GM23338 (cell line): Measurements from ENCODE around the gene DAB1. TPM values are rescaled to one million over a fixed set of nuclear protein-coding genes. Genes with fewer than 3 reads are reported as not detected.

Source experiments
- ATAC-seq: fragments of 200-7000 bp; cut with Tn5 transposase; 3 replicates; pipeline ENCODE4 v1.9.1; 2020
- DNase-seq: peaks from one replicate; pipeline ENCODE4 v3.0.0-alpha.2; 2015; ENCODE audit warnings: low spot score
- H2AFZ ChIP-seq: fragments of 200-600 bp; sonication (generic); 2 replicates; pipeline ENCODE4 v1.8.0; 2016; ENCODE audit warnings: antibody characterized with exemption, mild to moderate bottlenecking, moderate library complexity
- H3F3A ChIP-seq: fragments of 200-600 bp; sonication (generic); replicated peaks from 2 replicates; pipeline ENCODE4 v1.8.0; 2017; ENCODE audit warnings: antibody characterized with exemption, mixed run types, low read depth
- H3K27ac ChIP-seq: fragments of 200-600 bp; sonication (generic); 2 replicates; pipeline ENCODE4 v1.6.1; 2016; ENCODE audit warnings: low read depth
- H3K27me3 ChIP-seq: fragments of 200-600 bp; sonication (generic); 2 replicates; pipeline ENCODE4 v1.8.0; 2016; ENCODE audit warnings: mild to moderate bottlenecking, mixed run types, moderate library complexity; ENCODE audit not compliant: insufficient read depth
- H3K36me3 ChIP-seq: fragments of 200-600 bp; sonication (generic); 2 replicates; pipeline ENCODE4 v1.8.0; 2016; ENCODE audit warnings: mild to moderate bottlenecking; ENCODE audit not compliant: insufficient read depth
- H3K4me1 ChIP-seq: fragments of 200-600 bp; sonication (generic); 2 replicates; pipeline ENCODE4 v1.8.0; 2016; ENCODE audit warnings: mild to moderate bottlenecking, moderate library complexity; ENCODE audit not compliant: insufficient read depth
- H3K4me2 ChIP-seq: fragments of 200-600 bp; sonication (generic); 2 replicates; pipeline ENCODE4 v1.7.1; 2017; ENCODE audit warnings: mixed run types
- H3K4me3 ChIP-seq: fragments of 200-600 bp; sonication (generic); 2 replicates; pipeline ENCODE4 v1.6.1; 2016; ENCODE audit warnings: mixed run types
- H3K79me2 ChIP-seq: fragments of 200-600 bp; sonication (generic); replicated peaks from 2 replicates; pipeline ENCODE4 v1.8.0; 2017; ENCODE audit warnings: mild to moderate bottlenecking; ENCODE audit not compliant: insufficient read depth
- H3K9me2 ChIP-seq: fragments of 200-600 bp; sonication (generic); 2 replicates; pipeline ENCODE4 v1.8.0; 2017; ENCODE audit not compliant: insufficient read depth
- H4K20me1 ChIP-seq: fragments of 200-600 bp; sonication (generic); replicated peaks from 2 replicates; pipeline ENCODE4 v1.8.0; 2017; ENCODE audit warnings: mild to moderate bottlenecking; ENCODE audit not compliant: insufficient read depth
- H3K27ac Mint-ChIP-seq: 2 replicates; pipeline ENCODE4 v1.8.0; 2020; ENCODE audit warnings: inconsistent platforms, mild to moderate bottlenecking, moderate library complexity, mixed read lengths
- H3K27me3 Mint-ChIP-seq: 3 replicates; pipeline ENCODE4 v1.8.0; 2022; ENCODE audit warnings: low read depth, mild to moderate bottlenecking, moderate library complexity, mixed read lengths, inconsistent platforms; ENCODE audit not compliant: insufficient read depth, poor library complexity
- H3K36me3 Mint-ChIP-seq: 3 replicates; pipeline ENCODE4 v1.8.0; 2021; ENCODE audit warnings: low read depth, mild to moderate bottlenecking, inconsistent platforms, moderate library complexity, mixed read lengths
- H3K4me1 Mint-ChIP-seq: 3 replicates; pipeline ENCODE4 v1.8.0; 2020; ENCODE audit warnings: mild to moderate bottlenecking, inconsistent platforms, mixed read lengths
- H3K4me3 Mint-ChIP-seq: 3 replicates; pipeline ENCODE4 v1.8.0; 2021; ENCODE audit warnings: moderate library complexity, mild to moderate bottlenecking, inconsistent platforms, mixed read lengths
- H3K9me3 Mint-ChIP-seq: 3 replicates; pipeline ENCODE4 v1.8.0; 2020; ENCODE audit warnings: moderate library complexity, mild to moderate bottlenecking, inconsistent platforms, mixed read lengths
- CREB1 ChIP-seq: fragments of 250-450 bp; sonication (Bioruptor Pico); IDR thresholded peaks from 2 replicates; pipeline ENCODE4 v1.5.0; 2020; ENCODE audit warnings: low read depth, mild to moderate bottlenecking, moderate library complexity
- CTCF ChIP-seq, 2 experiments: fragments of 200-600 bp in 1 of 2; sonication (generic) in 1 of 2; conservative IDR thresholded peaks; 2 replicates each; pipeline versions ENCODE4 v1.5.1 to v1.6.1; 2016 to 2017; ENCODE audit warnings: antibody characterized with exemption in 2 of 2, low read depth in 2 of 2, mild to moderate bottlenecking in 2 of 2, moderate library complexity in 1 of 2
- ETS1 ChIP-seq: IDR thresholded peaks from 2 replicates; pipeline ENCODE4 v1.6.1; 2016; ENCODE audit warnings: antibody characterized with exemption
- EZH2 ChIP-seq: fragments of 200-600 bp; sonication (generic); IDR thresholded peaks from one replicate; pipeline ENCODE4 v1.8.0; 2017; ENCODE audit warnings: antibody characterized with exemption, mild to moderate bottlenecking, low read depth; ENCODE audit not compliant: unreplicated experiment
- EZH2phosphoT487 ChIP-seq: fragments of 200-600 bp; sonication (generic); IDR thresholded peaks from one replicate; pipeline ENCODE4 v1.8.1; 2018; ENCODE audit warnings: antibody characterized with exemption; ENCODE audit not compliant: unreplicated experiment
- JUNB ChIP-seq: IDR thresholded peaks from one replicate; pipeline ENCODE4 v1.6.1; 2016; ENCODE audit warnings: antibody characterized with exemption; ENCODE audit not compliant: unreplicated experiment
- NANOG ChIP-seq: IDR thresholded peaks from 2 replicates; pipeline ENCODE4 v1.6.1; 2016; ENCODE audit warnings: antibody characterized with exemption, borderline replicate concordance
- POLR2AphosphoS5 ChIP-seq: IDR thresholded peaks from 2 replicates; pipeline ENCODE4 v1.6.1; 2016; ENCODE audit warnings: antibody characterized with exemption, low read depth
- REST ChIP-seq: IDR thresholded peaks from one replicate; pipeline ENCODE4 v1.6.1; 2018; ENCODE audit warnings: antibody characterized with exemption; ENCODE audit not compliant: unreplicated experiment
- STAT1 ChIP-seq: IDR thresholded peaks from one replicate; pipeline ENCODE4 v1.6.1; 2016; ENCODE audit warnings: antibody characterized with exemption; ENCODE audit not compliant: unreplicated experiment
- ZNF114 ChIP-seq: fragments of 250-450 bp; sonication (Bioruptor Pico); IDR thresholded peaks from 2 replicates; pipeline ENCODE4 v1.5.0; 2020; ENCODE audit warnings: mild to moderate bottlenecking, moderate library complexity
- ZNF331 ChIP-seq: fragments of 250-450 bp; sonication (Bioruptor Pico); IDR thresholded peaks from 2 replicates; pipeline ENCODE4 v1.5.0; 2020; ENCODE audit warnings: low read depth, mild to moderate bottlenecking, moderate library complexity
- ZNF462 ChIP-seq: fragments of 250-450 bp; sonication (Bioruptor Pico); IDR thresholded peaks from 2 replicates; pipeline ENCODE4 v1.5.0; 2020; ENCODE audit warnings: mild to moderate bottlenecking, moderate library complexity
- polyA plus RNA-seq: library from polyadenylated mRNA; unstranded; fragments of >200 nt; fragmentation: Nextera tagmentation; extraction: Ambion mirVana; gene quantifications from 2 replicates; pipeline ENCODE4 v1.2.1, GENCODE V29; 2016
- total RNA-seq: library from RNA; depleted of rRNA; stranded (reverse); fragments of >200 nt; shearing (Covaris generic); gene quantifications from 2 replicates; pipeline ENCODE4 v1.2.3, GENCODE V29; 2014

DAB1 gene
- total and polyA plus RNA-seq, 2 experiments from 2014 or later, result 12.8 to 14.5 TPM

- peaks cover 8% of the 10 kb centered on the region; the same call in 1 of the 2 replicates for H3K4me1 ChIP-seq
- no peaks in the 10 kb centered on the region for H3K9me2 ChIP-seq
- Mint-ChIP-seq H3K9me3 (no peaks in the 10 kb centered on the region; the same call in 2 of the 3 replicates), H3K27me3 (peaks cover 8% of the 10 kb centered on the region), H3K4me3 (no peak overlapping the region), H3K36me3 (no peaks in the 10 kb centered on the region), H3K4me1 (peaks cover 19% of the 10 kb centered on the region), H3K27ac (no peak overlapping the region)
- H3K4me3 ChIP-seq, result no peak overlapping the region
- H3K4me2 ChIP-seq, result no peak overlapping the region
- H4K20me1 ChIP-seq, result no peaks in the 10 kb centered on the region
- TF ChIP-seq JUNB (no peak), ZNF114 (CRISPR knock-in tag) (no peak), POLR2AphosphoS5 (no peak), EZH2 (no peak), STAT1 (no peak), ZNF462 (CRISPR knock-in tag) (no peak), CREB1 (no peak), EZH2phosphoT487 (no peak), ZNF331 (no peak), NANOG (no peak), ETS1 (no peak), REST (no peak), CTCF (conservative IDR thresholded peaks at IDR 0.05; ENCODE audit: low read depth in 2 of 2) (no peak)
- H3K36me3 ChIP-seq, result no peaks in the 10 kb centered on the region
- H3K79me2 ChIP-seq, result peaks cover 23% of the 10 kb centered on the region
- H3F3A ChIP-seq, result no peaks in the 10 kb centered on the region
- H2AFZ ChIP-seq, result no peak overlapping the region
- no peak overlapping the region for H3K27ac ChIP-seq
- DNase-seq (no peak), ATAC-seq (no peak)
- no peaks in the 10 kb centered on the region for H3K27me3 ChIP-seq
Measured at GRCh38 chr1:57378534-57378933, 45.3 kb downstream of the DAB1 start.
